ENCODE data around the gene AUTS2. TPM values are rescaled to one million over a fixed set of nuclear protein-coding genes. Genes with fewer than 3 reads are reported as not detected.

Gene AUTS2
- total RNA-seq, 1 donor from 2014 or later = 9.9 TPM

GRCh38 chr7:69860486-69860885, 262.2 kb downstream of the AUTS2 start:
- Histone ChIP-seq H3K27me3 (ENCODE audit: control insufficient read depth, insufficient read depth, low read length) (no peaks in the 10 kb centered on the region), H3K36me3 (ENCODE audit: control insufficient read depth, insufficient read depth, low read length) (no peaks in the 10 kb centered on the region), H3K4me3 (ENCODE audit: low read depth, low read length) (no peak overlapping the region)
- no peak for TF ChIP-seq CTCF (IDR thresholded peaks at IDR 0.05; ENCODE audit: insufficient read depth, low read length, poor library complexity, severe bottlenecking)
- DNase-seq (ENCODE audit: low read depth) = no peak

GRCh38 chr7:69860941-69861622, 262.8 kb downstream of the AUTS2 start:
- no peak overlapping the region for H3K4me3 ChIP-seq (ENCODE audit: low read depth, low read length)
- no peaks in the 10 kb centered on the region for H3K36me3 ChIP-seq (ENCODE audit: control insufficient read depth, insufficient read depth, low read length)
- DNase-seq (ENCODE audit: low read depth) = no peak
- no peaks in the 10 kb centered on the region for H3K27me3 ChIP-seq (ENCODE audit: control insufficient read depth, insufficient read depth, low read length)
- TF ChIP-seq CTCF (IDR thresholded peaks at IDR 0.05; ENCODE audit: insufficient read depth, low read length, poor library complexity, severe bottlenecking) = no peak

- Histone ChIP-seq H3K4me3 (ENCODE audit: low read depth, low read length) (no peak overlapping the region), H3K27me3 (ENCODE audit: control insufficient read depth, insufficient read depth, low read length) (no peaks in the 10 kb centered on the region), H3K36me3 (ENCODE audit: control insufficient read depth, insufficient read depth, low read length) (no peaks in the 10 kb centered on the region)
- no peak for DNase-seq (ENCODE audit: low read depth)
- TF ChIP-seq CTCF (IDR thresholded peaks at IDR 0.05; ENCODE audit: insufficient read depth, low read length, poor library complexity, severe bottlenecking) = no peak
These were observed 264.3 kb downstream of the AUTS2 start for GRCh38 chr7:69862413-69863064.

- Histone ChIP-seq H3K4me3 (ENCODE audit: low read depth, low read length) (no peak overlapping the region), H3K36me3 (ENCODE audit: control insufficient read depth, insufficient read depth, low read length) (no peaks in the 10 kb centered on the region), H3K27me3 (ENCODE audit: control insufficient read depth, insufficient read depth, low read length) (no peaks in the 10 kb centered on the region)
- DNase-seq (ENCODE audit: low read depth) = no peak
- TF ChIP-seq CTCF (IDR thresholded peaks at IDR 0.05; ENCODE audit: insufficient read depth, low read length, poor library complexity, severe bottlenecking) = no peak
These were observed 266.0 kb downstream of the AUTS2 start for GRCh38 chr7:69864274-69864673.

GRCh38 chr7:69864822-69865221, 266.5 kb downstream of the AUTS2 start:
- no peak for DNase-seq (ENCODE audit: low read depth)
- no peaks in the 10 kb centered on the region for H3K36me3 ChIP-seq (ENCODE audit: control insufficient read depth, insufficient read depth, low read length)

More at GRCh38 chr7:69864822-69865221, 266.5 kb downstream of the AUTS2 start:
- Histone ChIP-seq H3K27me3 (ENCODE audit: control insufficient read depth, insufficient read depth, low read length) (no peaks in the 10 kb centered on the region), H3K4me3 (ENCODE audit: low read depth, low read length) (no peak overlapping the region)
- no peak for TF ChIP-seq CTCF (IDR thresholded peaks at IDR 0.05; ENCODE audit: insufficient read depth, low read length, poor library complexity, severe bottlenecking)

Data from kidney epithelial cell (primary cell).